ENCODE data around the gene ADAM33. TPM values are rescaled to one million over a fixed set of nuclear protein-coding genes. Genes with fewer than 3 reads are reported as not detected.

The ADAM33 gene
- total RNA-seq, 1 experiment from 2014 or later = not detected

- CTCF ChIA-PET = no interaction called here
- H3K4me1 Mint-ChIP-seq (ENCODE audit: low read depth, unreplicated experiment) = no peaks in the 10 kb centered on the region
- TF ChIP-seq, protein P1, sequence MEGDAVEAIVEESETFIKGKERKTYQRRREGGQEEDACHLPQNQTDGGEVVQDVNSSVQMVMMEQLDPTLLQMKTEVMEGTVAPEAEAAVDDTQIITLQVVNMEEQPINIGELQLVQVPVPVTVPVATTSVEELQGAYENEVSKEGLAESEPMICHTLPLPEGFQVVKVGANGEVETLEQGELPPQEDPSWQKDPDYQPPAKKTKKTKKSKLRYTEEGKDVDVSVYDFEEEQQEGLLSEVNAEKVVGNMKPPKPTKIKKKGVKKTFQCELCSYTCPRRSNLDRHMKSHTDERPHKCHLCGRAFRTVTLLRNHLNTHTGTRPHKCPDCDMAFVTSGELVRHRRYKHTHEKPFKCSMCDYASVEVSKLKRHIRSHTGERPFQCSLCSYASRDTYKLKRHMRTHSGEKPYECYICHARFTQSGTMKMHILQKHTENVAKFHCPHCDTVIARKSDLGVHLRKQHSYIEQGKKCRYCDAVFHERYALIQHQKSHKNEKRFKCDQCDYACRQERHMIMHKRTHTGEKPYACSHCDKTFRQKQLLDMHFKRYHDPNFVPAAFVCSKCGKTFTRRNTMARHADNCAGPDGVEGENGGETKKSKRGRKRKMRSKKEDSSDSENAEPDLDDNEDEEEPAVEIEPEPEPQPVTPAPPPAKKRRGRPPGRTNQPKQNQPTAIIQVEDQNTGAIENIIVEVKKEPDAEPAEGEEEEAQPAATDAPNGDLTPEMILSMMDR (IDR thresholded peaks at IDR 0.05; ENCODE audit: unreplicated experiment) = no peak
- no peak overlapping the region for H3K27ac Mint-ChIP-seq (ENCODE audit: unreplicated experiment)
- no TSS peak for BruUV-seq (replicated peaks)
- H3K36me3 Mint-ChIP-seq (ENCODE audit: insufficient read depth, unreplicated experiment) = no peaks in the 10 kb centered on the region
- peaks cover 72% of the 10 kb centered on the region for H3K27me3 Mint-ChIP-seq (ENCODE audit: unreplicated experiment)
- H3K4me3 Mint-ChIP-seq (ENCODE audit: low read depth, unreplicated experiment) = no peak overlapping the region
- H3K9me3 Mint-ChIP-seq (ENCODE audit: low read depth, unreplicated experiment) = no peaks in the 10 kb centered on the region
- intact Hi-C loops (cut with micrococcal nuclease; ENCODE audit: unreplicated experiment) = no loop called here
- no peak for DNase-seq
These were observed 47.6 kb upstream of the ADAM33 start for GRCh38 chr20:3729378-3729777.

DNA sequence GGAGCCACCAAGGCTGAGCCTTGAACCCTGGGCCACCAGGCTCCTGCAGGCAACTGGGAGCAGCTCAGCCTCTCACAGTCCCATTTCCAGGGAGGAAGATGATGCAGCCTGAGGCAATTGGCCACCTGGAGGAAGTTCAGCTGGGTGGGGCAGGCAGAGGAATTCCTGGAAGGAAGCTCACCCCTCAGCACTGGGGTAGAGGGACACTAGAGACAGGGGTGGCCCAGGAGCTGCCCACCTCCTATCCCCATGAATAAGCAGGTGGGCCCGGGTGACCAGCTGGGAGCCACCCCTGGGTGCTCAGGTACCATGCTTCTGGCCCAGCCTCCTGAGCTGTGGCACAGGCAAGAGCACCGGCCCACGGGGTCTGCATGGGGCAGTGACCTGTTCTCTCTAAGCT lies 47.1 kb upstream of the ADAM33 start:
- no peaks in the 10 kb centered on the region for H3K36me3 Mint-ChIP-seq (ENCODE audit: insufficient read depth, unreplicated experiment)
- TF ChIP-seq, protein P1 (IDR thresholded peaks at IDR 0.05; ENCODE audit: unreplicated experiment) = no peak
- intact Hi-C loops (cut with micrococcal nuclease; ENCODE audit: unreplicated experiment) = no loop called here
- H3K4me3 Mint-ChIP-seq (ENCODE audit: low read depth, unreplicated experiment) = no peak overlapping the region
- H3K9me3 Mint-ChIP-seq (ENCODE audit: low read depth, unreplicated experiment) = no peaks in the 10 kb centered on the region
- peaks cover 75% of the 10 kb centered on the region for H3K27me3 Mint-ChIP-seq (ENCODE audit: unreplicated experiment)
- BruUV-seq (replicated peaks) = no TSS peak
- no peaks in the 10 kb centered on the region for H3K4me1 Mint-ChIP-seq (ENCODE audit: low read depth, unreplicated experiment)
- DNase-seq = no peak
- CTCF ChIA-PET = no interaction called here
- H3K27ac Mint-ChIP-seq (ENCODE audit: unreplicated experiment) = no peak overlapping the region

DNA sequence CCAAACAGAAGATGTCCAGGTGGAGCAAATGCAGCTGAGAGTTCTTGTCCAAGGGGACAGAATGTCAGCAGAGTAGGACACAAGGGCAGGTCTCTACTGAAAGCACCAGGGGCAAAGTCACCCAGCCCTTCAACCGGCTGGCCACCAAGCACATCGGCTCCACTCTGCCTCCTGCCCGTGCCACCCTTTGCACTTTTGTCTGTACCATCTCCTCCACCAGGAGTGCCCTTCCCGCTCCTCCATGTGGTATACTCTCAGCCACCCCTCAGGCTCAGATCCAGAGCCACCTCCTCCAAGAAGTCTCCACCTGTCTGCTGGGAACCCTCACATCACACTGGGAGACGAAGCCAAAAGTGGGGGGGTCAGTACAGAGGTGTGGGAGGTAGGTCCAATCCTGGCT lies 46.5 kb upstream of the ADAM33 start:
- Mint-ChIP-seq H3K4me3 (ENCODE audit: low read depth, unreplicated experiment) (no peak overlapping the region), H3K9me3 (ENCODE audit: low read depth, unreplicated experiment) (no peaks in the 10 kb centered on the region), H3K27ac (ENCODE audit: unreplicated experiment) (no peak overlapping the region), H3K36me3 (ENCODE audit: insufficient read depth, unreplicated experiment) (no peaks in the 10 kb centered on the region), H3K27me3 (ENCODE audit: unreplicated experiment) (peaks cover 72% of the 10 kb centered on the region), H3K4me1 (ENCODE audit: low read depth, unreplicated experiment) (no peaks in the 10 kb centered on the region)
- no peak for DNase-seq
- intact Hi-C loops (cut with micrococcal nuclease; ENCODE audit: unreplicated experiment) = no loop called here
- TF ChIP-seq, protein P1 (IDR thresholded peaks at IDR 0.05; ENCODE audit: unreplicated experiment) = no peak
- CTCF ChIA-PET = interaction anchor here (0.6 kb wide), 1 partner anchor 15 kb away, joined by 3 read pairs; no protein-coding TSS in a partner anchor
- no TSS peak for BruUV-seq (replicated peaks)

DNA sequence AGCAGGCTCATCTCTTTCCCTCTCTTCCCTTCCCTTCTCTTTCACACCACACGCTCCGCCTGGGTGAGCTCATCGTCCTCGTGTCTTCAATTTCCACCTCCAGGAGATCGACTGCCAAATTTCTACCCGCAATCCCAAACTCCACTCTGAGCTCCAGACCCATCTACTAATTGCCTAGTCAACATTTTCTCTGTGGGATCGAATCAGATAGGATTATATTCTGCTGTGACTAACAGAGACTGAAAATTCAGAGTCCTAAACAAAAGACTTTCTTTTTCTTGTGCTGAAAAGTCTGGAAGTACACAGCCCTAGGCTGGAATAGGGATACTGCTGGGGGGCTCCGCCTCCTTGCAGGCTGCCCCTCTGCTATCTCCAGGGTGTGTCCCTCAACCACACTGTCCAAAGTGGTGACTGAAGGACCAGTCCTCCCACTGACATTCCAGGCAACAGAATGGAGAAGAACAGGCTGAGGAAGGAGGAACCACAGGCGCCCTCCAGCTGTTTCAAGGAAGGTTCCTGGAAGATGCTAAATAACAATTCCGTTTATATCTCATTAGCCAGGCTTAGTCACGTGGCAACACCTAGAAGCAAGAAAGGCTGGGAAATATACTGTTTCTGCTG lies 45.7 kb upstream of the ADAM33 start:
- TF ChIP-seq, protein P1 (IDR thresholded peaks at IDR 0.05; ENCODE audit: unreplicated experiment) = no peak
- Mint-ChIP-seq H3K9me3 (ENCODE audit: low read depth, unreplicated experiment) (no peaks in the 10 kb centered on the region), H3K36me3 (ENCODE audit: insufficient read depth, unreplicated experiment) (no peaks in the 10 kb centered on the region), H3K4me1 (ENCODE audit: low read depth, unreplicated experiment) (no peaks in the 10 kb centered on the region), H3K27ac (ENCODE audit: unreplicated experiment) (no peak overlapping the region), H3K27me3 (ENCODE audit: unreplicated experiment) (peaks cover 64% of the 10 kb centered on the region), H3K4me3 (ENCODE audit: low read depth, unreplicated experiment) (no peak overlapping the region)
- no TSS peak for BruUV-seq (replicated peaks)
- no peak for DNase-seq
- intact Hi-C loops (cut with micrococcal nuclease; ENCODE audit: unreplicated experiment) = no loop called here
- CTCF ChIA-PET = interaction anchor here (0.6 kb wide), 1 partner anchor 16 kb away, joined by 3 read pairs; no protein-coding TSS in a partner anchor
